Stimulated activated CD4-positive, alpha-beta T cell treated with anti-CD3 and anti-CD28 coated beads, TNF-alpha, amount 100 ng/mL, for 24 hours (primary cell): ENCODE results near the gene C11orf21.

Source experiments
- DNase-seq, 3 experiments: peaks; one replicate each; pipeline ENCODE4 v3.0.0-alpha.2; 2020; ENCODE audit warnings: low read depth in 3 of 3

C11orf21 gene

GRCh38 chr11:2260491-2261364, 41.0 kb downstream of the C11orf21 start:
- DNase-seq: no peak

DNA sequence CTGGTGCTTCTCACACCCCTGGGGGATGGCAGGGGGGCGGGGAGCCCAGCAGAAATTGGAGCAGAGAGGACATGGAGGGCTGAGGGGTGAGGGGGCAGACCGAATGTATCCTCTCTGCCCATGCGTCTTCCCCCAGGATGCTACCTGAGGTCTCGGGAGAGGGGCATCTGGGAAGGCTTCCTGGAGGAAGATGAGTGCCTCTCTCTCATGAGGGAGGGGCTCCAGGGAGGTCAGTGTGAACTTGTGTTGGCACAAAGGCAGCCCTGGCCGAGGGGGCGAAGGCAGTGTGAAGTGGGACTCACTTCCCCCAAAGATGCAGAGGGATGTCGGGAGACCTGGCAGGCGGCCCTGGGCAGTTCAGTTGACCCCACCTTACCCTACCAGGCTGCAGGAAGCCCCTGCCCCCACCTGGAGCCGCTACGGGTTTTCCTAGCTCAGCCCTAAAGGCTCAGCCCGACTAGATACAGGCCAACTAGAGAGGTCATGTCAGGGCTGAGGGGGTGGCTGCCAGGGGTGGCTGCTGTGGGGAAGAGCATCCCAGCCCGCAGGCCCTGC, 41.7 kb downstream of the C11orf21 start:
- no peak for DNase-seq

DNA sequence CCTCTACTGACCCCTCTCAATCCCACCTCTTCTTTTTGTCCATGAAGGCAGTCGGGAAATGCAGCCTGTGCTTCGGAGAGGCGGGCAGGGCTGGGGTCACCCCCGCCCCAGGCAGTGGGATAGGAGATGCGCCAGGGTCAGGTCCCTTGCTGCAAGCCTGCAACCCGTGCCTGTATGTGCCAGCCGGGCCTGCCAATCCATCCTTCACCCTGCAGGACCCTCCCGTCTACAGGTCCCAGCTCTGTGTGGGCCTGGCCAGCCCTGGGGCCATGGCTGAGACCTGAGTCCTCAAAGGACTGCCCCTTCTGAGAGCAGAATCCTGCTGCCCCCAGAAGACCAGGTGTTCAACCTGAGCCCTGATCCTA, 42.3 kb downstream of the C11orf21 start:
- no peak for DNase-seq

DNA sequence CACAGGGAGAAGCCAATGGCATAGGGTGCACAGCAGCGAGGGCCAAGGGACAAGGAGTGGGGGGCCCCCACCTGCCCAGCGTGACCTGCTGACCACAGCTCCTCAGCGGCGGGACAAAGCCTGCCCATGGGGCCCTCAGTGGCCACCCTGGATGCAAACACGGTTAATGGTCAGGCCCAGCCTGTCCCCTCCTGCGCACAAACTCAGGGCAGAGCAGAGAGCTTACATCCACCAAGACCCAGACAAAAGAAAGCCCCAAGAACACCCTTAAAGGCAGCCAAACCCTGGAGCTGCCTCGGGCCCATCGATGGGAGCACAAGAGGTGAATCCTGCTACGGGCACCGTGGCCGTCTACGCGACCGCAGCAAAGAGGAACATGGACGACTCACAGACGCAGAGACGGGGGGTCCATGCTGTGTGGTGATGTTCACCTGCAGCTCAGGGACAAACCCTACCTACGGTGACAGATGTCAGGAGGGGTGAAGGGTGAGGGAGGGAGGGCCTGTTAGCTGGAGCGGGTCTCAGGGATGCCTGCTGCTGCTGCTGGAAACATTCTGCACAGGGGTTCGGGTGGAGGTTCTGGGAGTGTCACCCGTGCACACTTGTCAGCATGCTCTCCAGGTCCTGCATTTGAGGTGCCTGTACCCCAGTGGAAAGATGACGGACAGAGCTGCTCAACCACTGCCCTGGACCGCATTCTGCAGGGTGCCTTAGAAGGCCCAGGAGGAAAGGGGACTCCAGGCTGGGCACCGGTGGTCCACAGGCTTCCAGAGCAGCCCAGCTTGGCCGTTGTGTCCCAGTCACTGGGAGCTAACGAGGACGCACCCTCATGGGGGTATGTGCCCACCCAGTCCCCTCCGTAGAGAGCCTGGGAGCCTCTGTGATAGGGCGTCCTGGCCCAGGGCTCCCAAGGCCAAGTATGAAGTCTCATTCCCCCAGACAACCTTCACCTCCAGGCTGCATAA, 42.9 kb downstream of the C11orf21 start:
- no peak for DNase-seq

GRCh38 chr11:2256951-2257700, 44.6 kb downstream of the C11orf21 start:
- no peak for DNase-seq

GRCh38 chr11:2256293-2256913, 45.3 kb downstream of the C11orf21 start:
- no peak for DNase-seq

DNA sequence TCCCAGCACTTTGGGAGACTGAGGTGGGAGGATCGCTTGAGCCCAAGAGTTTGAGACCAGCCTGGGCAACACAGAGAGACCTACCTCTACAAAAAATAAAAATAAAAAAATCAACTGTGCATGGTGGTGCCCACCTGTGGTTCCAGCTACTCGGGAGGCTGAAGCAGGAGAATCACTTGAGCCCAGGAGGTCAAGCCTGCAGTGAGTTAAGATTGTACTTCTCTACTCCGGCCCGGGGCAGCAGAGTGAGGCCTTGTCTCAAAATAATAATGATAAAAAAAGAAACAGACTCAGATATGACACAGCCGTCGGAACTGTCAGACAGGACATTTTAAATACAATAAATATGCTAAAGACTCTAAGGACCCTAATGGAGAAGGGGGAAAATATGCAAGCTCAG, 49.7 kb downstream of the C11orf21 start:
- DNase-seq: no peak

DNA sequence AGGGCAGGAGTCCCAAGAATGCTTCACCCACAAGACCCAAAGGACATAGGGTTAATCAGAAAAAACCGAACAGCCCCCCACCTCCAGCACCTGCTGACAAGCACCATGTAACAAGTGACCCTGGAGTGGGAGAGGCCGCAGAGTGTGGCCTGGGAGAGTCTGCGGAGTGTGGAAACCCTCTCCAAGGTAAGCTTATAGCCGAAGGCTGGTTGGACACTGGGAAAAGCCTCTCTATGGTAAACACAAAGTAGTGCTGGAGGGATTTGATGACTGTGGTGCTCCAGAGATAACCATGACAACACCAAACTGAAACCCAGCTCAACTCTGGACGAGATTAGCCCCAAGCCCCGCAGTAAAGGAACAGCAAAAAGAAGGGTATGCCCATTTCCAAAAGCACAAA, 50.6 kb downstream of the C11orf21 start:
- no peak for DNase-seq

- no peak for DNase-seq
Observed at GRCh38 chr11:2250485-2250884, 51.2 kb downstream of the C11orf21 start.

DNA sequence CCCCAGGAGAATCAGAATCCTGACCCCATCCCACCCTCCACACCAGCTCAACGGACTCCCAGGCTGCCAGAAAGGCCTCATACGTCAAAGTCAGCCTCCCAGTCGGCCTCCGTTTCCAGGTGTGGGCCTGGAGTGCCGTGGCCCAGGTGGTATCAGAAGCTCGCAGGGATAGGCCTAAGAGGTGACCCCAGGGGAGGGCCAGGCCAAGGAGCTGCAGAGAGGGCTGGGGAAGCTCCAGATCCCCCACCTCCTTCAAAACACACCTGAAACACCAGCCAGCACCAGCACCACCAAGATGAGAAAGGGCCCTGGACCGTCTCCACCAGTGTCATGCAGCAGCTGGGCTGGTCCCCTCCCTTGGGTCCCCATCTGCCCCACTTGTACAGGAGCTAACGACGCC, 51.7 kb downstream of the C11orf21 start:
- DNase-seq: no peak

- DNase-seq: no peak
Observed at GRCh38 chr11:2249189-2249916, 52.4 kb downstream of the C11orf21 start.

DNA sequence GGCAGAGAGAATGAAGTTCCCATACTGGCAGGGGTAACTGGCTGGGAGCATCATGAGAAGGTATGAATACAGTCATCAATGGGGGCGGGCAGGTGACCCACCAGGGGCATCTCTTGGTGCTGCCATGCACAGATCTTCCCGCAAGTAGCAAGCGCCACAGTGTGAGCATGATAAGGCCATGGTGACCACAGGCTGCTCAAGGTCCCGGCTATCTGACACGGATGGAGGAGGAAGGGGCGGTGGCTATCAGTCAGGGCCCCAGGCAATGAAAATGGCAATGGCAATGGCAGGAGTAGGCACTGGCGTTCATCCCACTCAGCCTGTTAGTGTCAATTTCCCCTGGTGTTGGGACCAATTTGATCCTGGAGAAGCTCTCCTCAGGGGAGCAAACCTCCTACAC, 53.0 kb downstream of the C11orf21 start:
- no peak for DNase-seq

- DNase-seq: no peak
Observed at GRCh38 chr11:2248242-2248641, 53.5 kb downstream of the C11orf21 start.

GRCh38 chr11:2247496-2247895, 54.2 kb downstream of the C11orf21 start:
- DNase-seq: no peak
